NAMALWA (cell line): Measurements from ENCODE around the gene PNPT1.
"Not testable (repeated sequence)": the region's sequence is repeated elsewhere in the genome, so short reads cannot be mapped to it uniquely, and the experiment has no call there.

Experiments
- DNase-seq: peaks from one replicate; pipeline ENCODE4 v3.0.0-alpha.2; 2015; ENCODE audit warnings: low spot score

Gene PNPT1

DNA sequence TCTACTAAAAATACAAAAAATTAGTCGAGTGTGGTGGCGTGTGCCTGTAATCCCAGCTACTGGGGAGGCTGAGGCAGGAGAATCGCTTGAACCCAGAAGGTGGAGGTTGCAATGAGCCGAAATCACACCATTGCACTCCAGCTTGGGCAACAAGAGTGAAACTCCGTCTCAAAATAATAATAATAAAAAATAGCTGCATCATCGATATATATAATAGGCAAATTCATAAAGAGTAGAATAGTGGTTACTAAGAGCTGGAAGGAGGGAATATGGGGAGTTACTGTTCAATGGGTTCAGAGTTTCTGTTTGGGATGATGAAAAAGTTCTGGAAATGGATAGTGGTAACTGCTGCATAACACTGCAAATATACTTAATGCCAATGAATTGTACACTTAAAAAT lies 96.8 kb downstream of the PNPT1 start:
- not testable (repeated sequence) for DNase-seq

DNA sequence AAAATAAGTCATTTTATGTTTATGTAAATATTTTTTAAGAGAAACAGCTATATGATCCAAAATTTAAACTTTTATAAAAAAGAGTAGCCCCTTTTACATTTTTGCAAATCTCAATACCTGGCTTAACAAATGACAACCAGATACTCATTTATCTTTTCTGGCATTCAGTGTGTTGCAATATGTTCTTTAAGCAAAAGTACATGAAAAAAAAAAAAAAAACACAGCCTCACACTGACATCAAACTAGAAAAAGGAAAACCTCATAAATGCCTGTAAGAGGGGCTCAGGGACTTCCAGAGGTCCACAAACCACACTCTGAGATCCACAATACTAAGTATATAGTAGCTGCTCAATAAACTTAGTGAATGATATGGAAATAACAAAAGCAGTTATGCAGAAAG lies 98.1 kb downstream of the PNPT1 start:
- DNase-seq = no peak

DNA sequence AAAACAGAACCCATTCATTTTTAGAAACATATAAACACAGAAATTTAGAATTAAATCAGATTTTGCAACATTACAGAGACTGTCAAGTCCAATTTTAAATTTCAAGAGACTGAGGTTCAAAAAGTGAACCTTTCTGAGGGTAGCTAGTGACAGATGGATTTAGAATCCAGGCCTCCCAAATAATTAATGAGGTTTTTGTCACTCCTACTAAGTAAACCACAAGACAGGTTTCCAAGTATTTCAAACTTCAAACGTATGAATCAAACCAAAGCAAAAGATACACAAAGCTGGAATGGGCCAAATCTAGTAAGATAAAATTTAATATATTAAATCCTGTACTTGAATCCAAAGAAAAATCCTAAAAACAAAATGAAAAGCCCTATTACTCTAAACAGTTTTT lies 101.5 kb downstream of the PNPT1 start:
- DNase-seq = no peak

DNA sequence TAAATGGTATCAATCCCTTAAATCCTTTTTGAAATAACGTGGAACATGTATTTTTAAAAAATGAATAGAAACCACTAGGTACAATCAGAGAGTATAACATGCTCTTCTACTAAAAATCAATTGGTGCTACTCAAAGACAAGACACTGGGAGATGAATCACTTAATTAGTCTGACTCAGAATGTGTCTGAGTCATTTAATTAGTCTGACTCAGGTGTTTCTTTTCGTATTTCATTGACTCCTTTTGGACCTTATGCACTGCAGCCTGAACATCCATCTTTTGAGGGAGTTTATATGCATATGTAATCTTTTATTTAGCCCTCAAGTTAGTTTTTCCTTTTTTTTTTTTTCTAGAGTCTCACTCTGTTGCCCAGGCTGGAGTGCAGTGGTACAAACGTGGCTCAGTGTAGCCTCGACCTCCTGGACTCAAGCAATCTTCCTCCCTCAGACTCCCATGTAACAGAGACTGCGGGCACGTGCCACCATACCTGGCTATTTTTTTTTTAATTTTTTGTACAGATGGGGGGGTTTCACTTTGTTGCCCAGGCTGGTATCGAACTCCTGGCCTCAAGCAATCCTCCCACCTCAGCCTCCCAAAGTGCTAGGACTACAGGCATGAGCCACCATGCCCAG lies 102.7 kb downstream of the PNPT1 start:
- DNase-seq = no peak

DNA sequence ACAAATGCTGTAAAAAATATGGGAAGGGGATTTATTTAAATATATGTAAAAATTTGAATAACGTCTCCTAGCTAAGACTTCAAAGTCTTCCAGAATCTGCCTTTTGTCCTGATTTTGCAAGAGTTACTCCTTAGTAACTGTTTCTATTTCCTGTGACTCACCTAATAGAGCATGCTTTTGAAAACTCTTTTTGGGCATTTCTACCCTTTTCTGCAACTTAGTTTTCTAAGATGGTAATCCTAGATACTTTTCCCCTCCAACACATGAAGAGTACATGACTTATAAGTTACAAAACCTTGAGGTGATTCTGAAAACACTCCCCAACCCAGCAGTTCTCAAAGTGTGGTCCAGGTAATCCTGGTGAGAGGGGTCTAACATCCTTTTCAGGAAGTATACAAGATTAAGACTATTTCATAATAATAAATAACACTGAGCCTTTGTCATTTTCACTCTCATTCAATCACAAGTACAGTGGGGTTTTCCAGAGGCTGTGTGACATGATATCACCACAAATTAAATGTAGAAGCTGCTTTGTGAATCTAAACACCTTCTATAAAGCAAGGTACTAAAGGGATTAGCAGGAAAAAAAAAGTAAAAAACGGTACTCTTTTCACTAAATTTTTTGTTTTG lies 108.1 kb downstream of the PNPT1 start:
- no peak for DNase-seq
